HepG2 (cell line): ENCODE measurements around the gene FXR2. TPM values are rescaled to one million over a fixed set of nuclear protein-coding genes. Genes with fewer than 3 reads are reported as not detected.
A peak's percentile ranks its signal among the peaks of the same experiment; 100 is the strongest.

Experiments used
- ARHGAP35 ChIP-seq: sonication (generic); formaldehyde crosslinking; IDR thresholded peaks from 2 replicates; pipeline ENCODE4 v1.9.0; 2022; ENCODE audit warnings: mild to moderate bottlenecking, inconsistent platforms, moderate library complexity, missing genetic modification reagents, borderline replicate concordance
- DBP ChIP-seq: sonication (generic); formaldehyde crosslinking; IDR thresholded peaks from 2 replicates; pipeline ENCODE4 v1.4.0; 2020; ENCODE audit warnings: missing genetic modification reagents; ENCODE audit errors: not compliant biosample characterization
- E2F1 ChIP-seq: sonication (generic); formaldehyde crosslinking; IDR thresholded peaks from 2 replicates; pipeline ENCODE4 v1.5.0; 2020; ENCODE audit warnings: missing genetic modification reagents
- ETS1 ChIP-seq: sonication (generic); formaldehyde crosslinking; IDR thresholded peaks from 2 replicates; pipeline ENCODE4 v1.4.0; 2020; ENCODE audit warnings: missing genetic modification reagents
- FOXA1 ChIP-seq, 2 experiments: fragments of 450-650 bp in 1 of 2; sonication (generic) in 1 of 2; formaldehyde crosslinking in 1 of 2; IDR thresholded peaks; 2 replicates each; pipeline versions ENCODE4 v1.4.0 to v1.6.1; 2016 to 2020; ENCODE audit warnings: missing genetic modification reagents in 1 of 2
- GPBP1L1 ChIP-seq: sonication (generic); formaldehyde crosslinking; IDR thresholded peaks from 2 replicates; pipeline ENCODE4 v1.5.0; 2020; ENCODE audit warnings: mild to moderate bottlenecking, missing genetic modification reagents
- HIVEP1 ChIP-seq: sonication (generic); formaldehyde crosslinking; IDR thresholded peaks from 2 replicates; pipeline ENCODE4 v1.4.0; 2020; ENCODE audit warnings: mild to moderate bottlenecking, missing genetic modification reagents
- NFE2L2 ChIP-seq: fragments of 150-350 bp; IDR thresholded peaks from 2 replicates; pipeline ENCODE4 v1.6.1; 2014; ENCODE audit warnings: low read length
- PHF21A ChIP-seq: sonication (generic); formaldehyde crosslinking; IDR thresholded peaks from 2 replicates; pipeline ENCODE4 v1.5.0; 2020; ENCODE audit warnings: mild to moderate bottlenecking, missing genetic modification reagents
- POLR2AphosphoS5 ChIP-seq: IDR thresholded peaks from 2 replicates; pipeline ENCODE4 v1.6.1; 2012; ENCODE audit warnings: low read depth, low read length
- TAF15 ChIP-seq: fragments of 200-400 bp; formaldehyde crosslinking; IDR thresholded peaks from one replicate; pipeline ENCODE4 v1.6.1; 2018; ENCODE audit warnings: mild to moderate bottlenecking, low read depth, low read length; ENCODE audit not compliant: poor library complexity, severe bottlenecking
- TGIF2 ChIP-seq: IDR thresholded peaks from 2 replicates; pipeline ENCODE4 v1.6.1; 2016; ENCODE audit warnings: control low read depth, missing compliant biosample characterization
- USF2 ChIP-seq, 2 experiments: sonication (generic) in 1 of 2; formaldehyde crosslinking in 1 of 2; IDR thresholded peaks; 2 replicates each; pipeline versions ENCODE4 v1.5.1 to v1.6.1; 2011 to 2020; ENCODE audit warnings: borderline replicate concordance in 1 of 2, low read depth in 1 of 2, low read length in 1 of 2, mild to moderate bottlenecking in 1 of 2, missing genetic modification reagents in 1 of 2, moderate library complexity in 1 of 2
- XRCC5 ChIP-seq: fragments of 200-400 bp; formaldehyde crosslinking; optimal IDR thresholded peaks from 2 replicates; pipeline ENCODE3; 2017; ENCODE audit warnings: mild to moderate bottlenecking, low read length
- ZKSCAN1 ChIP-seq: fragments of 150-350 bp; IDR thresholded peaks from 2 replicates; pipeline ENCODE4 v1.6.1; 2014; ENCODE audit warnings: low read length
- ZKSCAN5 ChIP-seq: sonication (generic); formaldehyde crosslinking; IDR thresholded peaks from 2 replicates; pipeline ENCODE4 v1.5.1; 2020; ENCODE audit warnings: mild to moderate bottlenecking, missing genetic modification reagents
- ZNF335 ChIP-seq: sonication (generic); formaldehyde crosslinking; IDR thresholded peaks from 2 replicates; pipeline ENCODE4 v1.4.0; 2020; ENCODE audit warnings: missing genetic modification reagents
- ZNF564 ChIP-seq: sonication (generic); formaldehyde crosslinking; IDR thresholded peaks from 2 replicates; pipeline ENCODE4 v1.8.1; 2023; ENCODE audit warnings: mild to moderate bottlenecking, missing genetic modification reagents
- ZSCAN12 ChIP-seq: sonication (generic); formaldehyde crosslinking; IDR thresholded peaks from 2 replicates; pipeline ENCODE4 v1.9.0; 2021; ENCODE audit warnings: mild to moderate bottlenecking, missing genetic modification reagents
- ZXDC ChIP-seq: sonication (generic); formaldehyde crosslinking; IDR thresholded peaks from 2 replicates; pipeline ENCODE4 v1.5.0; 2020; ENCODE audit warnings: mild to moderate bottlenecking, missing genetic modification reagents
- polyA plus RNA-seq, 8 experiments: library from polyadenylated mRNA; depleted of rRNA in 3 of 8; stranded (reverse) in 7 of 8; unstranded in 1 of 8; fragments of >200 nt; fragmentation: Illumina TruSeq in 4 of 8; extraction: Trizol in 4 of 8; gene quantifications; 2 replicates each; pipeline versions ENCODE4 v1.2.1 to v1.2.3, GENCODE V29; 2011 to 2016; ENCODE audit warnings: low read depth in 4 of 8, missing spikeins in 1 of 8, mixed read lengths in 1 of 8; ENCODE audit not compliant: insufficient read depth in 1 of 8
- total RNA-seq, 5 experiments: library from RNA; depleted of rRNA; stranded (reverse); fragments of >200 nt; fragmentation: Illumina TruSeq; extraction: Trizol; gene quantifications; 2 replicates each; pipeline ENCODE4 v1.2.3, GENCODE V29; 2016; ENCODE audit warnings: low read depth in 1 of 5

FXR2 gene
- total and polyA plus RNA-seq, 2 of the 13 experiments (the other 11 are each of a cell fraction or from before 2014, with no cell fraction given) = 20.9 to 24.4 TPM

- TF ChIP-seq ZXDC = no peak
- no peak for TF ChIP-seq NFE2L2
- TF ChIP-seq ZKSCAN5 = no peak
- TF ChIP-seq TAF15 = no peak
- TF ChIP-seq DBP (CRISPR knock-in tag) = no peak
- no peak; the same call in 1 of the 2 replicates for TF ChIP-seq HIVEP1 (CRISPR knock-in tag)
- no peak for TF ChIP-seq ARHGAP35 (CRISPR knock-in tag)
- TF ChIP-seq TGIF2 (CRISPR knock-in tag) = no peak
- no peak for TF ChIP-seq ETS1 (CRISPR knock-in tag)
- TF ChIP-seq PHF21A (CRISPR knock-in tag) = no peak
- TF ChIP-seq ZKSCAN1 = no peak
- no peak for TF ChIP-seq GPBP1L1
- TF ChIP-seq USF2 (IDR thresholded peaks at IDR 0.05; ENCODE audit: low read depth, low read length) = no peak
- TF ChIP-seq USF2 (CRISPR knock-in tag; IDR thresholded peaks at IDR 0.05; ENCODE audit: borderline replicate concordance) = no peak
- TF ChIP-seq POLR2AphosphoS5 = peak; percentile 60
- no peak for TF ChIP-seq XRCC5
- no peak for TF ChIP-seq ZNF564
- peak; percentile 65 for TF ChIP-seq E2F1 (CRISPR knock-in tag)
- TF ChIP-seq ZNF335 (CRISPR knock-in tag) = no peak
- no peak for TF ChIP-seq FOXA1 (IDR thresholded peaks at IDR 0.05)
- TF ChIP-seq FOXA1 (CRISPR knock-in tag; IDR thresholded peaks at IDR 0.05) = no peak
- no peak for TF ChIP-seq ZSCAN12
Measured at GRCh38 chr17:7561589-7562207, 53.0 kb downstream of the FXR2 start, which contains the start of gene SENP3 (continued).
